Measurements from ENCODE around the gene DCAF4L1.

Gene DCAF4L1

GRCh38 chr4:41939016-41939626, 42.4 kb upstream of the DCAF4L1 start:
- no peak overlapping the region for H3K27ac ChIP-seq
- ChIA-PET CTCF (interaction anchor here (0.8 kb wide), 1 partner anchor 380 kb away, joined by 3 read pairs; no protein-coding TSS in a partner anchor), POLR2A (ENCODE audit: low non-redundant PET) (interaction anchor here (0.7 kb wide), 1 partner anchor 15 kb away, joined by 8 read pairs; no protein-coding TSS in a partner anchor)
- no peak for TF ChIP-seq CTCF (conservative IDR thresholded peaks at IDR 0.05; ENCODE audit: low read depth)
- peak; percentile 44 for DNase-seq (ENCODE audit: low spot score)

GRCh38 chr4:41940834-41941233, 40.7 kb upstream of the DCAF4L1 start:
- ChIA-PET CTCF (no interaction called here), POLR2A (ENCODE audit: low non-redundant PET) (no interaction called here)
- H3K27ac ChIP-seq: no peak overlapping the region
- no peak for DNase-seq (ENCODE audit: low spot score)
- no peak for TF ChIP-seq CTCF (conservative IDR thresholded peaks at IDR 0.05; ENCODE audit: low read depth)

GRCh38 chr4:41943506-41943905, 38.0 kb upstream of the DCAF4L1 start:
- no peak overlapping the region for H3K27ac ChIP-seq
- DNase-seq (ENCODE audit: low spot score): no peak
- CTCF ChIA-PET: no interaction called here
- TF ChIP-seq CTCF (conservative IDR thresholded peaks at IDR 0.05; ENCODE audit: low read depth): no peak
- POLR2A ChIA-PET (ENCODE audit: low non-redundant PET): no interaction called here

- no peak for TF ChIP-seq CTCF (conservative IDR thresholded peaks at IDR 0.05; ENCODE audit: low read depth)
- no peak overlapping the region for H3K27ac ChIP-seq
- CTCF ChIA-PET: no interaction called here
- POLR2A ChIA-PET (ENCODE audit: low non-redundant PET): no interaction called here
- DNase-seq (ENCODE audit: low spot score): no peak
Observed at GRCh38 chr4:41944089-41944488, 37.5 kb upstream of the DCAF4L1 start.

GRCh38 chr4:41949531-41949930, 32.0 kb upstream of the DCAF4L1 start:
- ChIA-PET CTCF (no interaction called here), POLR2A (ENCODE audit: low non-redundant PET) (no interaction called here)
- no peak for TF ChIP-seq CTCF (conservative IDR thresholded peaks at IDR 0.05; ENCODE audit: low read depth)
- no peak overlapping the region for H3K27ac ChIP-seq
- DNase-seq (ENCODE audit: low spot score): no peak

- DNase-seq (ENCODE audit: low spot score): peak; percentile 9
- CTCF ChIA-PET: interaction anchor here (0.6 to 0.7 kb wide), 3 partner anchors 44 to 1406 kb away, joined by 3 to 8 read pairs (median 6); no protein-coding TSS in a partner anchor
- POLR2A ChIA-PET (ENCODE audit: low non-redundant PET): no interaction called here
- H3K27ac ChIP-seq: no peak overlapping the region
- TF ChIP-seq CTCF (conservative IDR thresholded peaks at IDR 0.05; ENCODE audit: low read depth): peak; percentile 16; the same call in 1 of the 2 replicates
Observed at GRCh38 chr4:41957634-41958033, 23.9 kb upstream of the DCAF4L1 start.

Measured in RWPE1 (cell line).